ENCODE measurements around the gene TMEM97. TPM values are rescaled to one million over a fixed set of nuclear protein-coding genes. Genes with fewer than 3 reads are reported as not detected.

Gene TMEM97
- total and polyA plus RNA-seq, 2 experiments from 2014 or later = 101 to 216 TPM

DNA sequence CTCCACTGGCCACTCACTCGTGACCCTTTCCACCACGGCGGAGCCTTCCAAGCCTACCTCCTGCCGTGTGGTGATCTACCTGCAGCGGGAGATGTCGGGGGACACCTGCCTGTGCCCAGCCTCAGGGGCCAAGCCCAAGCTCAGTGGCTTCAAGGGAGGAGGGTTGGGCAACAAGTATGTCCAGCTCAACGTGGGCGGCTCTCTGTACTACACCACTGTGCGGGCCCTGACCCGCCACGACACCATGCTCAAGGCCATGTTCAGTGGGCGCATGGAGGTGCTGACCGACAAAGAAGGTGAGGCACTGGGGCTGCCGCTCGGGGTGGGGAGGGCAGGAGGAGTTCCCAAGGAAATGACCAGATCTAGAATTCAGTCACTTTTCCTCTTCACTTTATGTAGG lies 20.4 kb downstream of the TMEM97 start:
- H3K4me3 Mint-ChIP-seq = no peak overlapping the region
- TF ChIP-seq EZH2phosphoT487 (IDR thresholded peaks at IDR 0.05; ENCODE audit: unreplicated experiment) (no peak), ZNF331 (CRISPR knock-in tag; IDR thresholded peaks at IDR 0.05; ENCODE audit: low read depth) (no peak), JUNB (IDR thresholded peaks at IDR 0.05; ENCODE audit: unreplicated experiment) (no peak), EZH2 (IDR thresholded peaks at IDR 0.05; ENCODE audit: low read depth, unreplicated experiment) (no peak), NANOG (IDR thresholded peaks at IDR 0.05; ENCODE audit: borderline replicate concordance) (no peak), POLR2AphosphoS5 (IDR thresholded peaks at IDR 0.05; ENCODE audit: low read depth) (no peak), STAT1 (IDR thresholded peaks at IDR 0.05; ENCODE audit: unreplicated experiment) (no peak), ZNF114 (CRISPR knock-in tag; IDR thresholded peaks at IDR 0.05) (no peak), CREB1 (CRISPR knock-in tag; IDR thresholded peaks at IDR 0.05; ENCODE audit: low read depth) (no peak)
- TF ChIP-seq, protein P1, sequence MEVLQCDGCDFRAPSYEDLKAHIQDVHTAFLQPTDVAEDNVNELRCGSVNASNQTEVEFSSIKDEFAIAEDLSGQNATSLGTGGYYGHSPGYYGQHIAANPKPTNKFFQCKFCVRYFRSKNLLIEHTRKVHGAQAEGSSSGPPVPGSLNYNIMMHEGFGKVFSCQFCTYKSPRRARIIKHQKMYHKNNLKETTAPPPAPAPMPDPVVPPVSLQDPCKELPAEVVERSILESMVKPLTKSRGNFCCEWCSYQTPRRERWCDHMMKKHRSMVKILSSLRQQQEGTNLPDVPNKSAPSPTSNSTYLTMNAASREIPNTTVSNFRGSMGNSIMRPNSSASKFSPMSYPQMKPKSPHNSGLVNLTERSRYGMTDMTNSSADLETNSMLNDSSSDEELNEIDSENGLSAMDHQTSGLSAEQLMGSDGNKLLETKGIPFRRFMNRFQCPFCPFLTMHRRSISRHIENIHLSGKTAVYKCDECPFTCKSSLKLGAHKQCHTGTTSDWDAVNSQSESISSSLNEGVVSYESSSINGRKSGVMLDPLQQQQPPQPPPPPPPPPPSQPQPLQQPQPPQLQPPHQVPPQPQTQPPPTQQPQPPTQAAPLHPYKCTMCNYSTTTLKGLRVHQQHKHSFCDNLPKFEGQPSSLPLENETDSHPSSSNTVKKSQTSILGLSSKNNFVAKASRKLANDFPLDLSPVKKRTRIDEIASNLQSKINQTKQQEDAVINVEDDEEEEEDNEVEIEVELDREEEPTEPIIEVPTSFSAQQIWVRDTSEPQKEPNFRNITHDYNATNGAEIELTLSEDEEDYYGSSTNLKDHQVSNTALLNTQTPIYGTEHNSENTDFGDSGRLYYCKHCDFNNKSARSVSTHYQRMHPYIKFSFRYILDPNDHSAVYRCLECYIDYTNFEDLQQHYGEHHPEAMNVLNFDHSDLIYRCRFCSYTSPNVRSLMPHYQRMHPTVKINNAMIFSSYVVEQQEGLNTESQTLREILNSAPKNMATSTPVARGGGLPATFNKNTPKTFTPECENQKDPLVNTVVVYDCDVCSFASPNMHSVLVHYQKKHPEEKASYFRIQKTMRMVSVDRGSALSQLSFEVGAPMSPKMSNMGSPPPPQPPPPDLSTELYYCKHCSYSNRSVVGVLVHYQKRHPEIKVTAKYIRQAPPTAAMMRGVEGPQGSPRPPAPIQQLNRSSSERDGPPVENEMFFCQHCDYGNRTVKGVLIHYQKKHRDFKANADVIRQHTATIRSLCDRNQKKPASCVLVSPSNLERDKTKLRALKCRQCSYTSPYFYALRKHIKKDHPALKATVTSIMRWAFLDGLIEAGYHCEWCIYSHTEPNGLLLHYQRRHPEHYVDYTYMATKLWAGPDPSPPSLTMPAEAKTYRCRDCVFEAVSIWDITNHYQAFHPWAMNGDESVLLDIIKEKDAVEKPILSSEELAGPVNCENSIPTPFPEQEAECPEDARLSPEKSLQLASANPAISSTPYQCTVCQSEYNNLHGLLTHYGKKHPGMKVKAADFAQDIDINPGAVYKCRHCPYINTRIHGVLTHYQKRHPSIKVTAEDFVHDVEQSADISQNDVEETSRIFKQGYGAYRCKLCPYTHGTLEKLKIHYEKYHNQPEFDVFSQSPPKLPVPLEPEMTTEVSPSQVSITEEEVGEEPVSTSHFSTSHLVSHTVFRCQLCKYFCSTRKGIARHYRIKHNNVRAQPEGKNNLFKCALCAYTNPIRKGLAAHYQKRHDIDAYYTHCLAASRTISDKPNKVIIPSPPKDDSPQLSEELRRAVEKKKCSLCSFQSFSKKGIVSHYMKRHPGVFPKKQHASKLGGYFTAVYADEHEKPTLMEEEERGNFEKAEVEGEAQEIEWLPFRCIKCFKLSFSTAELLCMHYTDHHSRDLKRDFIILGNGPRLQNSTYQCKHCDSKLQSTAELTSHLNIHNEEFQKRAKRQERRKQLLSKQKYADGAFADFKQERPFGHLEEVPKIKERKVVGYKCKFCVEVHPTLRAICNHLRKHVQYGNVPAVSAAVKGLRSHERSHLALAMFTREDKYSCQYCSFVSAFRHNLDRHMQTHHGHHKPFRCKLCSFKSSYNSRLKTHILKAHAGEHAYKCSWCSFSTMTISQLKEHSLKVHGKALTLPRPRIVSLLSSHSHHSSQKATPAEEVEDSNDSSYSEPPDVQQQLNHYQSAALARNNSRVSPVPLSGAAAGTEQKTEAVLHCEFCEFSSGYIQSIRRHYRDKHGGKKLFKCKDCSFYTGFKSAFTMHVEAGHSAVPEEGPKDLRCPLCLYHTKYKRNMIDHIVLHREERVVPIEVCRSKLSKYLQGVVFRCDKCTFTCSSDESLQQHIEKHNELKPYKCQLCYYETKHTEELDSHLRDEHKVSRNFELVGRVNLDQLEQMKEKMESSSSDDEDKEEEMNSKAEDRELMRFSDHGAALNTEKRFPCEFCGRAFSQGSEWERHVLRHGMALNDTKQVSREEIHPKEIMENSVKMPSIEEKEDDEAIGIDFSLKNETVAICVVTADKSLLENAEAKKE (CRISPR knock-in tag; IDR thresholded peaks at IDR 0.05) = no peak
- TF ChIP-seq, protein P2, sequence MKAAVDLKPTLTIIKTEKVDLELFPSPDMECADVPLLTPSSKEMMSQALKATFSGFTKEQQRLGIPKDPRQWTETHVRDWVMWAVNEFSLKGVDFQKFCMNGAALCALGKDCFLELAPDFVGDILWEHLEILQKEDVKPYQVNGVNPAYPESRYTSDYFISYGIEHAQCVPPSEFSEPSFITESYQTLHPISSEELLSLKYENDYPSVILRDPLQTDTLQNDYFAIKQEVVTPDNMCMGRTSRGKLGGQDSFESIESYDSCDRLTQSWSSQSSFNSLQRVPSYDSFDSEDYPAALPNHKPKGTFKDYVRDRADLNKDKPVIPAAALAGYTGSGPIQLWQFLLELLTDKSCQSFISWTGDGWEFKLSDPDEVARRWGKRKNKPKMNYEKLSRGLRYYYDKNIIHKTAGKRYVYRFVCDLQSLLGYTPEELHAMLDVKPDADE (IDR thresholded peaks at IDR 0.05) = no peak
- TF ChIP-seq, protein P3, sequence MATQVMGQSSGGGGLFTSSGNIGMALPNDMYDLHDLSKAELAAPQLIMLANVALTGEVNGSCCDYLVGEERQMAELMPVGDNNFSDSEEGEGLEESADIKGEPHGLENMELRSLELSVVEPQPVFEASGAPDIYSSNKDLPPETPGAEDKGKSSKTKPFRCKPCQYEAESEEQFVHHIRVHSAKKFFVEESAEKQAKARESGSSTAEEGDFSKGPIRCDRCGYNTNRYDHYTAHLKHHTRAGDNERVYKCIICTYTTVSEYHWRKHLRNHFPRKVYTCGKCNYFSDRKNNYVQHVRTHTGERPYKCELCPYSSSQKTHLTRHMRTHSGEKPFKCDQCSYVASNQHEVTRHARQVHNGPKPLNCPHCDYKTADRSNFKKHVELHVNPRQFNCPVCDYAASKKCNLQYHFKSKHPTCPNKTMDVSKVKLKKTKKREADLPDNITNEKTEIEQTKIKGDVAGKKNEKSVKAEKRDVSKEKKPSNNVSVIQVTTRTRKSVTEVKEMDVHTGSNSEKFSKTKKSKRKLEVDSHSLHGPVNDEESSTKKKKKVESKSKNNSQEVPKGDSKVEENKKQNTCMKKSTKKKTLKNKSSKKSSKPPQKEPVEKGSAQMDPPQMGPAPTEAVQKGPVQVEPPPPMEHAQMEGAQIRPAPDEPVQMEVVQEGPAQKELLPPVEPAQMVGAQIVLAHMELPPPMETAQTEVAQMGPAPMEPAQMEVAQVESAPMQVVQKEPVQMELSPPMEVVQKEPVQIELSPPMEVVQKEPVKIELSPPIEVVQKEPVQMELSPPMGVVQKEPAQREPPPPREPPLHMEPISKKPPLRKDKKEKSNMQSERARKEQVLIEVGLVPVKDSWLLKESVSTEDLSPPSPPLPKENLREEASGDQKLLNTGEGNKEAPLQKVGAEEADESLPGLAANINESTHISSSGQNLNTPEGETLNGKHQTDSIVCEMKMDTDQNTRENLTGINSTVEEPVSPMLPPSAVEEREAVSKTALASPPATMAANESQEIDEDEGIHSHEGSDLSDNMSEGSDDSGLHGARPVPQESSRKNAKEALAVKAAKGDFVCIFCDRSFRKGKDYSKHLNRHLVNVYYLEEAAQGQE (IDR thresholded peaks at IDR 0.05; ENCODE audit: unreplicated experiment) = no peak
- TF ChIP-seq, protein P4, sequence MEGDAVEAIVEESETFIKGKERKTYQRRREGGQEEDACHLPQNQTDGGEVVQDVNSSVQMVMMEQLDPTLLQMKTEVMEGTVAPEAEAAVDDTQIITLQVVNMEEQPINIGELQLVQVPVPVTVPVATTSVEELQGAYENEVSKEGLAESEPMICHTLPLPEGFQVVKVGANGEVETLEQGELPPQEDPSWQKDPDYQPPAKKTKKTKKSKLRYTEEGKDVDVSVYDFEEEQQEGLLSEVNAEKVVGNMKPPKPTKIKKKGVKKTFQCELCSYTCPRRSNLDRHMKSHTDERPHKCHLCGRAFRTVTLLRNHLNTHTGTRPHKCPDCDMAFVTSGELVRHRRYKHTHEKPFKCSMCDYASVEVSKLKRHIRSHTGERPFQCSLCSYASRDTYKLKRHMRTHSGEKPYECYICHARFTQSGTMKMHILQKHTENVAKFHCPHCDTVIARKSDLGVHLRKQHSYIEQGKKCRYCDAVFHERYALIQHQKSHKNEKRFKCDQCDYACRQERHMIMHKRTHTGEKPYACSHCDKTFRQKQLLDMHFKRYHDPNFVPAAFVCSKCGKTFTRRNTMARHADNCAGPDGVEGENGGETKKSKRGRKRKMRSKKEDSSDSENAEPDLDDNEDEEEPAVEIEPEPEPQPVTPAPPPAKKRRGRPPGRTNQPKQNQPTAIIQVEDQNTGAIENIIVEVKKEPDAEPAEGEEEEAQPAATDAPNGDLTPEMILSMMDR (conservative IDR thresholded peaks at IDR 0.05; ENCODE audit: low read depth in 2 of 2) = no peak
- H3K36me3 Mint-ChIP-seq (ENCODE audit: low read depth) = peaks cover 15% of the 10 kb centered on the region
- Histone ChIP-seq H3K79me2 (replicated peaks; ENCODE audit: insufficient read depth) (peaks cover 22% of the 10 kb centered on the region), H2AFZ (no peak overlapping the region), H3K4me2 (no peak overlapping the region), H3K4me3 (no peak overlapping the region), H3K27me3 (ENCODE audit: insufficient read depth) (no peaks in the 10 kb centered on the region), H4K20me1 (replicated peaks; ENCODE audit: insufficient read depth) (no peaks in the 10 kb centered on the region), H3K36me3 (ENCODE audit: insufficient read depth) (peaks cover 8% of the 10 kb centered on the region), H3K9me2 (ENCODE audit: insufficient read depth) (no peaks in the 10 kb centered on the region), H3F3A (replicated peaks; ENCODE audit: low read depth) (no peaks in the 10 kb centered on the region), H3K4me1 (ENCODE audit: insufficient read depth) (peaks cover 10% of the 10 kb centered on the region), H3K27ac (ENCODE audit: low read depth) (no peak overlapping the region)
- H3K9me3 Mint-ChIP-seq = no peaks in the 10 kb centered on the region
- ATAC-seq (no peak), DNase-seq (ENCODE audit: low spot score) (no peak)
- H3K4me1 Mint-ChIP-seq = peaks cover 17% of the 10 kb centered on the region
- H3K27me3 Mint-ChIP-seq (ENCODE audit: insufficient read depth, low read depth, poor library complexity) = peaks cover 15% of the 10 kb centered on the region
- no peak overlapping the region for H3K27ac Mint-ChIP-seq

Measured in GM23338 (cell line).